ENCODE measurements around the gene KLHL24. TPM values are rescaled to one million over a fixed set of nuclear protein-coding genes. Genes with fewer than 3 reads are reported as not detected.
"Not testable (repeated sequence)": the region's sequence is repeated elsewhere in the genome, so short reads cannot be mapped to it uniquely, and the experiment has no call there.

KLHL24 gene
- total RNA-seq, 4 donors from 2014 or later, result 46.5 to 102 (median 58.8) TPM

DNA sequence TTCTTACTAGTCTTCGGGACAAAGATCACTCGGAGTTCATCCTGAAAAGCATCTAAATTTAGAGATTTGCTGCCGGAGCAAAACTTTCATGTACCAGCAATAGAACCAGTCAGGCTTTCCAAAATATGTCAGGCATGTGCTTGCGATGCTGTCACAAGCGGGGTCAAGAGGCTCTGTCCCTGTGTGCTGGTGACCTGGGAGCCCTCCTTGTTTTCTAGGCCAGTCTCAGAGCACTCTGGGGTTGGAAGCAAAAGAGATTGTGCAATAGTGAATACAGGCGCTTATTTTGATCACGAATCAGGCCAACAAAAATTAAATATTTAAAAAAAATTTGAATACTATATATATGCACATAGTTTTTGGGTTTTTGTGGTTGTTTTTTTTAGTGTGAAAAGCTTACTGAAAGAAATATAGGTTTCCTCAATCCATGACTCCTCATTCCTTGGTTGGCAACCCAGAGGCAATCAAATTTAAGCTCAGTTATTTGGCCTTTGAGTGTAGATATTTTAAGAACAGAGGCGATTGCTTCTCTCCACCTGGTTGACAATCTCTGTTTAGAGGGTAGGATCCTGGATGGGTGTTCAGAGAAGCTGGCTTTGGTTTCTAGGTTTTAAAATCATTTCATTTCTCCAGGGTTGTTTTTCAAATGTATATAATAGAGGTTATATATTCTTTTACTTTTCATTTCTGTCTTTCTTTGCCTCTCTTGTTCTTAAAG is 8.4 kb upstream of the KLHL24 start:
- H3K36me3 ChIP-seq, result no peaks in the 10 kb centered on the region
- H3K27ac ChIP-seq, result no peak overlapping the region
- H3K4me3 ChIP-seq, result no peak overlapping the region
- H3K9me3 ChIP-seq, result no peaks in the 10 kb centered on the region
- no peaks in the 10 kb centered on the region for H3K27me3 ChIP-seq
- H3K4me1 ChIP-seq, result no peaks in the 10 kb centered on the region
- TF ChIP-seq POLR2AphosphoS5 (IDR thresholded peaks at IDR 0.05) (no peak), EP300 (IDR thresholded peaks at IDR 0.05) (no peak), POLR2A (IDR thresholded peaks at IDR 0.05) (no peak)
- TF ChIP-seq, protein P1, sequence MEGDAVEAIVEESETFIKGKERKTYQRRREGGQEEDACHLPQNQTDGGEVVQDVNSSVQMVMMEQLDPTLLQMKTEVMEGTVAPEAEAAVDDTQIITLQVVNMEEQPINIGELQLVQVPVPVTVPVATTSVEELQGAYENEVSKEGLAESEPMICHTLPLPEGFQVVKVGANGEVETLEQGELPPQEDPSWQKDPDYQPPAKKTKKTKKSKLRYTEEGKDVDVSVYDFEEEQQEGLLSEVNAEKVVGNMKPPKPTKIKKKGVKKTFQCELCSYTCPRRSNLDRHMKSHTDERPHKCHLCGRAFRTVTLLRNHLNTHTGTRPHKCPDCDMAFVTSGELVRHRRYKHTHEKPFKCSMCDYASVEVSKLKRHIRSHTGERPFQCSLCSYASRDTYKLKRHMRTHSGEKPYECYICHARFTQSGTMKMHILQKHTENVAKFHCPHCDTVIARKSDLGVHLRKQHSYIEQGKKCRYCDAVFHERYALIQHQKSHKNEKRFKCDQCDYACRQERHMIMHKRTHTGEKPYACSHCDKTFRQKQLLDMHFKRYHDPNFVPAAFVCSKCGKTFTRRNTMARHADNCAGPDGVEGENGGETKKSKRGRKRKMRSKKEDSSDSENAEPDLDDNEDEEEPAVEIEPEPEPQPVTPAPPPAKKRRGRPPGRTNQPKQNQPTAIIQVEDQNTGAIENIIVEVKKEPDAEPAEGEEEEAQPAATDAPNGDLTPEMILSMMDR (IDR thresholded peaks at IDR 0.05), result no peak
- DNase-seq (ENCODE audit: low spot score in 2 of 2), result no peak
- 78% methylated on average over 8 of the region's 8 CpGs for whole genome bisulfite sequencing

DNA sequence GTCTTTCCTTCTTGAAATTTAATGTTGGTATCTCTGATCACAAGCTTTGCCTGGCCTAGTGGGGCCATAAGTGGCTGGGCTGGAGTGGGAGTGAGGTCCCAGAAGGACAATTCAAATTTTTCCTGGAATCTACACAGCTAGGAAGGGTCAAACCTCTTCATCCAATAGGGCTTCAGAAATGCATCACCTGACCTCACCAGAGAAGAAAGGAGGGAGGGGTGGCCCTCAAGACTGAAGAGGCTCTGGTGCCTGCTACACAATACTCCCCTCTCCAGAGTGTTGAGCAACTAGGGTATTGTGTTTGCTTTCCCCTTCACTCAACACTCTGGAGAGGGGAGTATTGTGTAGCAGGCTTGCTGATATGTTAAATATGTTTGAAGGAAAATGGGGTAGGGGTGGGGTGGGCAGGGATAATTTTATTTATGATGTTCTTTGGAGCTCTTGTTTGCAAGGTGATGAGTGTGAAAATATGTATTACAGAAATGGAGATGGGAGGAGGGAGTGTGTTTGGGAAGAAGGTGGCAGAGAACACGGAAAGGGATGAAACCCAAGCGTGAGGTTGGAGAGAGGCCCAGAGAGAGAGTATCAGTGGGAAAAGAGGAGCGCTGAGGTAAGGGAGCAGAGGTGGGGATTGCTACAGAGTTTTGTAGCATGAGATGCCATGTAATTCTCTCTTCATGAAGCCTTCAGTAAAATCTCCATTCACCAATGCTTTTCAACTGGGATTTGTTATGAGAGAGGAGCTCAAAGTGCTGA is 5.7 kb upstream of the KLHL24 start:
- H3K4me3 ChIP-seq, result no peak overlapping the region
- DNase-seq (ENCODE audit: low spot score in 2 of 2), result no peak
- 78% methylated on average over 3 of the region's 3 CpGs for WGBS
- TF ChIP-seq EP300 (IDR thresholded peaks at IDR 0.05) (no peak), POLR2A (IDR thresholded peaks at IDR 0.05) (no peak), POLR2AphosphoS5 (IDR thresholded peaks at IDR 0.05) (no peak)
- TF ChIP-seq, protein P1 (IDR thresholded peaks at IDR 0.05), result no peak
- H3K4me1 ChIP-seq, result peaks cover 1% of the 10 kb centered on the region
- no peaks in the 10 kb centered on the region for H3K36me3 ChIP-seq
- no peaks in the 10 kb centered on the region for H3K27me3 ChIP-seq
- no peaks in the 10 kb centered on the region for H3K9me3 ChIP-seq
- no peak overlapping the region for H3K27ac ChIP-seq

DNA sequence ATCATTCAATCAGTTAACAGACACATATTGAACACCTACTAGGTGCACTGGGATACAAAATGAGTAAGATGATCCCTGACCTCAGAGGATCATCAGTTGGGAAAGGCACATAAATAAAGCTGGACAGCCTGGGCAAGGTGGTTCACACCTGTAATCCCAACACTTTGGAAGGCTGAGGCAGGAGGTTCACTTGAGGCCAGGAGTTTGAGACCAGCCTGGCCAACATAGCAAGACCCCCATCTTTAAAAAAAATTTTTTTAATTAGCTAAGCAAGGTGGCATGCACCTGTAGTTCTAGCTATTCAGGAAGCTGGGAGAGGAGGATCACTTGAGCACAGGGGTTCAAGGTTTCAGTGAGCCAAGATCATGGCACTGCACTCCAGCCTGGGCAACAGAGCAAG is 3.7 kb upstream of the KLHL24 start:
- peaks cover 6% of the 10 kb centered on the region for H3K4me1 ChIP-seq
- H3K9me3 ChIP-seq, result no peaks in the 10 kb centered on the region
- no peak overlapping the region for H3K4me3 ChIP-seq
- TF ChIP-seq, protein P1 (IDR thresholded peaks at IDR 0.05), result no peak
- TF ChIP-seq EP300 (IDR thresholded peaks at IDR 0.05), result no peak
- TF ChIP-seq POLR2AphosphoS5 (IDR thresholded peaks at IDR 0.05), result no peak
- TF ChIP-seq POLR2A (IDR thresholded peaks at IDR 0.05), result no peak
- no peak for DNase-seq (ENCODE audit: low spot score in 2 of 2)
- no peaks in the 10 kb centered on the region for H3K27me3 ChIP-seq
- no peaks in the 10 kb centered on the region for H3K36me3 ChIP-seq
- no peak overlapping the region for H3K27ac ChIP-seq

DNA sequence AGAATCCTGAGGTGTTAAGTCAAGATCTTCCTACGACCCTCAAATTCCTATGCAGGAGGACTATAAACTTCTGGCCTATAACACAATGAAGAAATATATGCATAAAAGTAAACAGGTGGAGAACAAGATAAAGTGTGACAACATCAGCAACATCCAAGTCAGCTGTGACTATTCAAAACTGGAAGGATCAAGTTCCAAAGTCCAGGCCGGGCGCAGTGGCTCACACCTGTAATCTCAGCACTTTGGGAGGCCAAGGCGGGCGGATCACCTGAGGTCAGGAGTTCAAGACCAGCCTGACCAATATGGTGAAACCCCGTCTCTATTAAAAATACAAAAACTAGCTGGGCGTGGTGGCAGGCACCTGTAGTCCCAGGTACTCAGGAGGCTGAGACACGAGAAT is 2.7 kb upstream of the KLHL24 start:
- H3K9me3 ChIP-seq; H3K27me3 ChIP-seq; H3K4me3 ChIP-seq; H3K27ac ChIP-seq; H3K36me3 ChIP-seq; DNase-seq (ENCODE audit: low spot score in 2 of 2): not testable (repeated sequence)
- 97% methylated on average over 8 of the region's 8 CpGs for WGBS
- peaks cover 15% of the 10 kb centered on the region for H3K4me1 ChIP-seq

DNA sequence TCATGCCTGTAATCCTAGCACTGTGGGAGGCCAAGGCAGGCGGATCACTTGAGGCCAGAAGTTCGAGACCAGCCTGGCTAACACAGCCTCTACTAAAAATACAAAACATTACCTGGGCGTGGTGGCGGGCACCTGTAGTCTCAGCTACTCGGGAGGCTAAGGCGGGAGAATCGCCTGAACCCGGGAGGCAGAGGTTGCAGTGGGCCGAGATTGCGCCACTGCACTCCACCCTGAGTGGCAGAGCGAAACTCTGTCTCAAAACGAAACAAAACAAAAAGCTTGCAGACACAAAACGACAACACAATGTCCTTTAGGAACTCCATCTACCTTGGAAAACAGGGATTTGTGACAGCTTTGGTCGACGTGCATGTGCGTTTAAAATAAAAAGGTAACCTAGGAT is 716 bp upstream of the KLHL24 start:
- no peaks in the 10 kb centered on the region for H3K36me3 ChIP-seq
- peaks cover 18% of the 10 kb centered on the region for H3K4me1 ChIP-seq
- no peaks in the 10 kb centered on the region for H3K27me3 ChIP-seq
- H3K9me3 ChIP-seq, result no peaks in the 10 kb centered on the region
- peak overlapping the region; percentile 100 for H3K4me3 ChIP-seq
- 80% methylated on average over 16 of the region's 16 CpGs for WGBS
- TF ChIP-seq EP300 (IDR thresholded peaks at IDR 0.05) (no peak), POLR2AphosphoS5 (IDR thresholded peaks at IDR 0.05) (no peak), POLR2A (IDR thresholded peaks at IDR 0.05) (no peak)
- TF ChIP-seq, protein P1 (IDR thresholded peaks at IDR 0.05), result no peak
- no peak for DNase-seq (ENCODE audit: low spot score in 2 of 2)
- H3K27ac ChIP-seq, result peak overlapping the region; percentile 100
